Choroid plexus epithelial cell (primary cell): Measurements from ENCODE around the gene UCK2.

ENCODE experiments used
- DNase-seq: peaks from one replicate; pipeline ENCODE4 v3.0.0-alpha.2; 2010; ENCODE audit warnings: low read depth
- H3K4me3 ChIP-seq: 2 replicates; pipeline ENCODE4 v1.5.1; 2011; ENCODE audit warnings: low read depth, mild to moderate bottlenecking, control low read depth, low read length, moderate library complexity
- TF ChIP-seq, protein P1 (sequence below): conservative IDR thresholded peaks from 2 replicates; pipeline ENCODE4 v1.5.1; 2011; ENCODE audit warnings: low read depth, mild to moderate bottlenecking, control low read depth, inconsistent platforms, low read length, moderate library complexity

UCK2 gene

DNA sequence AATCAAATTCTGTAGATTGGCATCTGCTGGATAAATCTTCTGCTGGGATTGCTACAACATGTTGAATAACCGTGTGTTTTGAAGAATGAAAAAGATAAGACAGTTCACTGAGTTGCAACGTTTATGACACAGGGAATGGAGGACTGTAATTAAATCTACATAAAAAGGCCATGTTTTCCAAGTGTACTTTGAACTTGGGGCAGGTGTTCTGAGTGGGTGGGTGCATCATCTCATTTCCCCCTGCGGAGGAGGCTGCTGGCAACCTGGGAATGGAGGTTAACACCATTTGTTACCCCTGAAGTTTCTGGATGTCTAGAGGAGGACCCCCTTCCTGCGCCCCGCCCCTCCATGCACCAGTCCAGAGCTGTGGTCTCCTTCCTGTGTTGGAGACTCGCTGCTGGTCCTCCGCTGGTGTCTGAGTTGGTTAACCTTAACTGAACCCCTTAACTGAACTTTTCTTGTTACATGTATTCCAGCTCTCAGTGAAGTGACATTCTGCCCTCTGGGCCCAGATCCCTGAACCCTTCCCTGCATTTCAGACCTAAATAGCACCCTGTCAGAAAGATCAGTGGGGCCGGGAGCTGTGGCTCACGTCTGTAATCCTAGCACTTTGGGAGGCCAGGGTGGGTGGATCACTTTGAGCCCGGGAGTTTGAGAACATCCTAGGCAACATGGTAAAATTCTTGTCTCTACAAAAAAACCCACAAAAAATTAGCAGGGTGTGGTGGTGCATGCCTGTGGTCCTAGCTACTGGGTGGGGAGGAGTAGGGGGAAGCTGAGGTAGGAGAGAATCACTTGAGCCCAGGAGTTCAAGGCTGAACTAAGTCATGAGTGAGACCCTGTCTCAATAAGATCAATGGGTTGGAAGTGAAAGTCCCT is 31.8 kb downstream of the UCK2 start:
- no peak overlapping the region for H3K4me3 ChIP-seq
- TF ChIP-seq, protein P1, sequence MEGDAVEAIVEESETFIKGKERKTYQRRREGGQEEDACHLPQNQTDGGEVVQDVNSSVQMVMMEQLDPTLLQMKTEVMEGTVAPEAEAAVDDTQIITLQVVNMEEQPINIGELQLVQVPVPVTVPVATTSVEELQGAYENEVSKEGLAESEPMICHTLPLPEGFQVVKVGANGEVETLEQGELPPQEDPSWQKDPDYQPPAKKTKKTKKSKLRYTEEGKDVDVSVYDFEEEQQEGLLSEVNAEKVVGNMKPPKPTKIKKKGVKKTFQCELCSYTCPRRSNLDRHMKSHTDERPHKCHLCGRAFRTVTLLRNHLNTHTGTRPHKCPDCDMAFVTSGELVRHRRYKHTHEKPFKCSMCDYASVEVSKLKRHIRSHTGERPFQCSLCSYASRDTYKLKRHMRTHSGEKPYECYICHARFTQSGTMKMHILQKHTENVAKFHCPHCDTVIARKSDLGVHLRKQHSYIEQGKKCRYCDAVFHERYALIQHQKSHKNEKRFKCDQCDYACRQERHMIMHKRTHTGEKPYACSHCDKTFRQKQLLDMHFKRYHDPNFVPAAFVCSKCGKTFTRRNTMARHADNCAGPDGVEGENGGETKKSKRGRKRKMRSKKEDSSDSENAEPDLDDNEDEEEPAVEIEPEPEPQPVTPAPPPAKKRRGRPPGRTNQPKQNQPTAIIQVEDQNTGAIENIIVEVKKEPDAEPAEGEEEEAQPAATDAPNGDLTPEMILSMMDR, result no peak

DNA sequence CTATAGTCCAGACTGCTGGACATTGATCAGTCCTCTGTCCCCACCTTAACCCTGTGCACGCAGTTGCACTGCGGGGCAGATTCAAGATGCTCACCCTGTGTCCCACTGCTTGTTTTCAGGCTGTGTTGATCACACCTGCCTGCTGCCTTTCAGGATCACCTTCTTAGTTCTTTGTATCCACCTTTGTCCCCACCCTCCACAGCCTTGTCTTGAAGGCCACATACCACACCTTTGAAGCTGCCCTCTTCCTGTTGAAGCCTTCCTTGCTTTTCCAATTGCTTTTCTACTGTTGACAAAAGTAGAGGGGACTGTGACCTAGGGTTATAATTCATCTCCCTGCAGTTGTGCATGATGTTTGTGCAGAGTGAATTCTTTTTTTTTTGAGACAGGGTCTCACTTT is 32.7 kb downstream of the UCK2 start:
- TF ChIP-seq, protein P1, result no peak
- DNase-seq, result no peak
- no peak overlapping the region for H3K4me3 ChIP-seq

More for the DNA sequence above, 31.8 kb downstream of the UCK2 start:
- DNase-seq, result no peak

DNA sequence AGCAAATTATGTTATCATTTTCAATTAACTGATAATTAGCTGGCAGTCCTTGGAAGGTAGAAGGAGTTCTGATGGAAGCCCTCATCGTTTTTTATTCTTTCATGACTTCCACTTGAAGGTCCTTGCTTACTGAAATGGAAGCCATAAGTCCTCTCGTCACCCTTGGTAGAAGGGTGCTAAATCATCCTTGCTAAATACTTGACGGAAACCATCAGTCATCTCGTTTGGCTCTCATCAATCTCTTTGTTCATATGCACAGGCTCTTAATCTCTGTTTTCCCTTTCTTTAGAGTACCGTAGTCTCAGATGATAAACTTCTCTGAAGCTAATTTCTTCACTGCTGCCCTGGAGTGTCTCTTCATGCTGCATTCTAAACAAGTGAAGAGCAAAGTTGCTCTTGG is 34.5 kb downstream of the UCK2 start:
- TF ChIP-seq, protein P1, result no peak
- no peak overlapping the region for H3K4me3 ChIP-seq
- no peak for DNase-seq

DNA sequence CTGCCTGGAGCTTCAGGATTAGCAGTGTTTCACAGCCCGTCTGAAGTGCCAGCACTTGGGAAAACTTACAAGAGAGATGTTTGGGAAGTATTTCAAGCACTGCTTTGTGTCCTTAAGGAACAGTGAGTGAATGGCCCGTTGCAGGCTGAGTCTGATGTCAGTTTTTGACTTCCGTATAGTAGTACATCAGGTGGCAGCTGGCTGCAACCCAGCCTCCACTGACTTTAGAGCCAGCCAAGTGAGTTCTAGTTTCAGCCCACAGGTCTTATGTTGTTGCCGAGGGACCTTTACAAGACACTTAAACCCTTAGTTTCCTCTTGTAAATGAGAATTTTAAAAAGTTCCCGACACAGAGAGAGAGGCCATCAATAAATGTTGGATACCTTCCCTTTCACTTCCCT is 35.0 kb downstream of the UCK2 start:
- TF ChIP-seq, protein P1, result no peak
- H3K4me3 ChIP-seq, result no peak overlapping the region
- DNase-seq, result no peak

DNA sequence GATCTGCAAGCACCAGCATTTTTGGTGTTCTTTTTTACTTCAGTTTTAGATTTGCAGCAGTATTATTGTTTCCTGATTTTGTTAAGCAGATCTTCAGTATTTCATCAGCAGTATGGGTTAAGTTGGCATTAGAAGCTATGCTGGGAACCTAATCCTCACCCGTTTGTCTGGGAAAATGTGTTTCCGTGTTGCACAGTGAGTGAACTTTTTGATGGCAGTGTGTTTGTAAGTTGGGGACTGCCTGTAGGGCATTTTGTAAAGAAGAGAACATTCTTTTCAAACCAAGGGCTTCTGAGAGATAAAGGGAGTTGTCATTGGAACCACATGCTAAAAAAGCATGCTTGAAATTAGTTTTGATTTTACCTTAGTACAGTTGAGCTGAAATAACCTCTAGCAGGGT is 35.9 kb downstream of the UCK2 start:
- TF ChIP-seq, protein P1, result no peak
- no peak overlapping the region for H3K4me3 ChIP-seq
- no peak for DNase-seq

DNA sequence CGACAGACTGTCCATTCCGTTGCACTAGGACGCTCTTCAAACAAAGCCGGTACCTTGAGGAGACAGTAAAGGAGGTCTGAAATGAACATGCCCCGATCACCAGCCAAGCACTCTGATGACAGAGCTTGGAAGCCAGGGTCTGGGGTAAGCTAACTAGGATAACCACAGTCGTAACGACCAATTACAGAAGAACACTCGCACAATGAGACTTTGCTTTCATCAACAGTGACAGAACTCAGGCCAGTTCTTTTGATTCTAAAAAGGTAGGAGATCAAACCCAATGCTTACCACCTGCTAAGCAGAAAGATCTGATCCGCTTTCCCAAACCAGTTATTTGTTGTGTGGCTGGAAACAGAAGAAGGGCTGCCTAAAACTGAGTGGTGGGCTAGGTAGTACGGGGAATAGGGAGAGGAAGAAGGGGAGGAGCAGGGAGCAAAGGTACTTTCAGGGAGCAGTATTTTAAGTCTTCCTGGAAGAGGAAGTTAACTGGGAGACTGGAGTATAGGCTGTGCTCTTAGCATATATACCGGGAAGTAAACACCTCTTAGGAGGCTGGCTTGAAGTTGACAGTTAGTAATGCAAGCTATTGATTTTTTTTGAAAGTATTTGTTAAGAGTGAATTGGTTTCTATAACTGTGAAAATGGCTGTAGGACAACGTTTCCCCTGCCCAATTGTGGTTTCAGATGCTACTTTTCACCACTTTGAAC is 38.4 kb downstream of the UCK2 start:
- TF ChIP-seq, protein P1, result no peak
- no peak overlapping the region for H3K4me3 ChIP-seq
- DNase-seq, result no peak
